ENCODE results near the gene ARL13B. TPM values are rescaled to one million over a fixed set of nuclear protein-coding genes. Genes with fewer than 3 reads are reported as not detected.

Gene ARL13B
- 8.4 and 11.6 TPM in 2 replicates for total RNA-seq
- polyA plus RNA-seq = 7.8 and 10.7 TPM in 2 replicates
- polyA plus RNA-seq (2012) = 6.1 and 9.1 TPM in 2 replicates
- 0.67 and 1.6 TPM in 2 replicates for polyA minus RNA-seq (ENCODE audit: low replicate concordance)

GRCh38 chr3:93979850-93980676, at the start of gene ARL13B:
TSS of gene ARL13B (plus strand) at chr3:93980155. CDS start at chr3:93980424, 269 bp downstream.
- Histone ChIP-seq H3K9ac (ENCODE audit: insufficient read depth, low read length) (peak within 1 kb of the TSS; percentile 96), H2AFZ (ENCODE audit: low read length) (peak within 1 kb of the TSS; percentile 87), H3K9me3 (ENCODE audit: control insufficient read depth, insufficient read depth, low read depth, low read length) (no peaks in the 10 kb centered on the region), H4K20me1 (ENCODE audit: control insufficient read depth, extremely low read depth, insufficient read depth, low read length) (no peaks in the 10 kb centered on the region), H3K27ac (ENCODE audit: insufficient read depth, low read length) (peak within 1 kb of the TSS; percentile 97), H3K4me2 (ENCODE audit: extremely low read depth, insufficient read depth, low read length) (peak within 1 kb of the TSS; percentile 86), H3K36me3 (ENCODE audit: control insufficient read depth, insufficient read depth, low read length) (no peaks in the 10 kb centered on the region), H3K27me3 (ENCODE audit: control insufficient read depth, insufficient read depth, low read length) (no peaks in the 10 kb centered on the region), H3K79me2 (ENCODE audit: control insufficient read depth, insufficient read depth, low read length) (peaks cover 13% of the 10 kb centered on the region), H3K4me3 (replicated peaks in 1 of 4; ENCODE audit: control extremely low read depth in 1 of 4, insufficient read depth in 1 of 4, low read depth in 3 of 4, low read length in 4 of 4) (peak within 1 kb of the TSS; percentile 76 to 88 (median 86)), H3K4me1 (ENCODE audit: control insufficient read depth, extremely low read depth, insufficient read depth, low read length) (no peaks in the 10 kb centered on the region)
- DNase-seq (ENCODE audit: low read depth in 2 of 2) = peak; percentile 98 to 99
- TF ChIP-seq EZH2 (IDR thresholded peaks at IDR 0.05; ENCODE audit: low read length, missing control alignments) = no peak
- TF ChIP-seq CTCF (conservative IDR thresholded peaks at IDR 0.05 in 1 of 2, IDR thresholded peaks at IDR 0.05 in 1 of 2; ENCODE audit: low read depth in 1 of 2, low read length in 2 of 2) = no peak

- H3K4me1 ChIP-seq (ENCODE audit: control insufficient read depth, extremely low read depth, insufficient read depth, low read length) = no peaks in the 10 kb centered on the region
- no peak overlapping the region for H2AFZ ChIP-seq (ENCODE audit: low read length)
- no peaks in the 10 kb centered on the region for H4K20me1 ChIP-seq (ENCODE audit: control insufficient read depth, extremely low read depth, insufficient read depth, low read length)
- H3K36me3 ChIP-seq (ENCODE audit: control insufficient read depth, insufficient read depth, low read length) = no peaks in the 10 kb centered on the region
- H3K4me3 ChIP-seq (replicated peaks in 1 of 4; ENCODE audit: control extremely low read depth in 1 of 4, insufficient read depth in 1 of 4, low read depth in 3 of 4, low read length in 4 of 4) = no peak overlapping the region
- no peaks in the 10 kb centered on the region for H3K9me3 ChIP-seq (ENCODE audit: control insufficient read depth, insufficient read depth, low read depth, low read length)
- no peak for TF ChIP-seq EZH2 (IDR thresholded peaks at IDR 0.05; ENCODE audit: low read length, missing control alignments)
- no peak for TF ChIP-seq CTCF (conservative IDR thresholded peaks at IDR 0.05 in 1 of 2, IDR thresholded peaks at IDR 0.05 in 1 of 2; ENCODE audit: low read depth in 1 of 2, low read length in 2 of 2)
- no peaks in the 10 kb centered on the region for H3K27me3 ChIP-seq (ENCODE audit: control insufficient read depth, insufficient read depth, low read length)
- H3K9ac ChIP-seq (ENCODE audit: insufficient read depth, low read length) = no peak overlapping the region
- no peak overlapping the region for H3K27ac ChIP-seq (ENCODE audit: insufficient read depth, low read length)
- peak in 1 of 2 donors; percentile 26 for DNase-seq (ENCODE audit: low read depth in 2 of 2)
- H3K79me2 ChIP-seq (ENCODE audit: control insufficient read depth, insufficient read depth, low read length) = no peaks in the 10 kb centered on the region
- no peak overlapping the region for H3K4me2 ChIP-seq (ENCODE audit: extremely low read depth, insufficient read depth, low read length)
Observed at GRCh38 chr3:93931597-93932229, 48.2 kb upstream of the ARL13B start.

GRCh38 chr3:93934366-93935046, 45.4 kb upstream of the ARL13B start:
- TF ChIP-seq CTCF (conservative IDR thresholded peaks at IDR 0.05 in 1 of 2, IDR thresholded peaks at IDR 0.05 in 1 of 2; ENCODE audit: low read depth in 1 of 2, low read length in 2 of 2) = no peak
- Histone ChIP-seq H3K27me3 (ENCODE audit: control insufficient read depth, insufficient read depth, low read length) (no peaks in the 10 kb centered on the region), H3K27ac (ENCODE audit: insufficient read depth, low read length) (no peak overlapping the region), H4K20me1 (ENCODE audit: control insufficient read depth, extremely low read depth, insufficient read depth, low read length) (no peaks in the 10 kb centered on the region), H3K4me1 (ENCODE audit: control insufficient read depth, extremely low read depth, insufficient read depth, low read length) (no peaks in the 10 kb centered on the region), H3K4me3 (replicated peaks in 1 of 4; ENCODE audit: control extremely low read depth in 1 of 4, insufficient read depth in 1 of 4, low read depth in 3 of 4, low read length in 4 of 4) (no peak overlapping the region), H3K4me2 (ENCODE audit: extremely low read depth, insufficient read depth, low read length) (no peak overlapping the region), H3K36me3 (ENCODE audit: control insufficient read depth, insufficient read depth, low read length) (no peaks in the 10 kb centered on the region), H3K79me2 (ENCODE audit: control insufficient read depth, insufficient read depth, low read length) (no peaks in the 10 kb centered on the region), H3K9ac (ENCODE audit: insufficient read depth, low read length) (no peak overlapping the region), H3K9me3 (ENCODE audit: control insufficient read depth, insufficient read depth, low read depth, low read length) (no peaks in the 10 kb centered on the region), H2AFZ (ENCODE audit: low read length) (no peak overlapping the region)
- no peak for DNase-seq (ENCODE audit: low read depth in 2 of 2)

Data from fibroblast of lung (primary cell).